Activated gamma-delta T cell (primary cell): Measurements from ENCODE around the gene P2RX7.
A peak's percentile ranks its signal among the peaks of the same experiment; 100 is the strongest.

ENCODE experiments used
- DNase-seq: peaks from one replicate; lab custom pipeline; 2025; lab: John Stamatoyannopoulos, UW

Gene P2RX7

GRCh38 chr12:121229826-121230537 lies 97.3 kb downstream of the P2RX7 start:
- DNase-seq: peak; percentile 16

- DNase-seq: no peak
Observed at GRCh38 chr12:121230538-121230907, 97.8 kb downstream of the P2RX7 start.

- DNase-seq: no peak
Observed at GRCh38 chr12:121232163-121232562, 99.5 kb downstream of the P2RX7 start.

GRCh38 chr12:121232977-121233627 lies 100.4 kb downstream of the P2RX7 start:
- DNase-seq: no peak

- DNase-seq: no peak
Observed at GRCh38 chr12:121233628-121234020, 100.9 kb downstream of the P2RX7 start.

- no peak for DNase-seq
Observed at GRCh38 chr12:121236776-121237175, 104.1 kb downstream of the P2RX7 start.

GRCh38 chr12:121237415-121237814 lies 104.7 kb downstream of the P2RX7 start:
- no peak for DNase-seq
